Neural cell (in vitro differentiated cells): ENCODE measurements around the gene TBC1D14. TPM values are rescaled to one million over a fixed set of nuclear protein-coding genes. Genes with fewer than 3 reads are reported as not detected.

ENCODE experiments used
- H2AFZ ChIP-seq: fragments of 200-600, 300-800 bp; sonication (generic), shearing (Covaris generic); 2 replicates; pipeline ENCODE4 v1.6.0; 2014; ENCODE audit warnings: low read depth, mild to moderate bottlenecking, antibody characterized with exemption, low read length, moderate library complexity
- H3F3A ChIP-seq: fragments of 200-600 bp; shearing (Covaris generic); 2 replicates; pipeline ENCODE4 v1.6.1; 2016; ENCODE audit warnings: mild to moderate bottlenecking, moderate library complexity, mixed read lengths, antibody characterized with exemption, low read length; ENCODE audit not compliant: insufficient read depth, poor library complexity, severe bottlenecking
- H3K27ac ChIP-seq: fragments of 200-600, 300-800 bp; sonication (generic), shearing (Covaris generic); 2 replicates; pipeline ENCODE4 v1.5.1; 2014; ENCODE audit warnings: mild to moderate bottlenecking, low read length, moderate library complexity
- H3K27me3 ChIP-seq: fragments of 300-800, 200-600 bp; sonication (generic), shearing (Covaris generic); 2 replicates; pipeline ENCODE4 v1.6.0; 2014; ENCODE audit warnings: mild to moderate bottlenecking, low read depth, low read length, moderate library complexity; ENCODE audit not compliant: insufficient read depth
- H3K36me3 ChIP-seq: fragments of 300-800, 200-600 bp; sonication (generic), shearing (Covaris generic); 2 replicates; pipeline ENCODE4 v1.5.1; 2014; ENCODE audit warnings: mild to moderate bottlenecking, antibody characterized with exemption, low read length, moderate library complexity; ENCODE audit not compliant: insufficient read depth
- H3K4me2 ChIP-seq: fragments of 300-800, 200-600 bp; sonication (generic), shearing (Covaris generic); 2 replicates; pipeline ENCODE4 v1.6.0; 2014; ENCODE audit warnings: mild to moderate bottlenecking, low read length
- H3K4me3 ChIP-seq: fragments of 300-800, 200-600 bp; sonication (generic), shearing (Covaris generic); 2 replicates; pipeline ENCODE4 v1.5.1; 2014; ENCODE audit warnings: mild to moderate bottlenecking, low read length, moderate library complexity
- H3K79me2 ChIP-seq: fragments of 200-600 bp; shearing (Covaris generic); replicated peaks from 2 replicates; pipeline ENCODE4 v1.6.0; 2014; ENCODE audit warnings: mild to moderate bottlenecking, low read length, moderate library complexity; ENCODE audit not compliant: insufficient read depth
- H3K9ac ChIP-seq: fragments of 300-800, 200-600 bp; sonication (generic), shearing (Covaris generic); 2 replicates; pipeline ENCODE4 v1.6.1; 2016; ENCODE audit warnings: mild to moderate bottlenecking, low read length, mixed read lengths
- H3K9me2 ChIP-seq: fragments of 200-600 bp; shearing (Covaris generic); 2 replicates; pipeline ENCODE4 v1.6.1; 2016; ENCODE audit warnings: mild to moderate bottlenecking, low read length, mixed read lengths; ENCODE audit not compliant: insufficient read depth
- H3K9me3 ChIP-seq: fragments of 200-600, 300-800 bp; sonication (generic), shearing (Covaris generic); 2 replicates; pipeline ENCODE4 v1.6.1; 2016; ENCODE audit warnings: mild to moderate bottlenecking, mixed run types, low read length, moderate library complexity, mixed read lengths
- H4K20me1 ChIP-seq: fragments of 200-600 bp; shearing (Covaris generic); 2 replicates; pipeline ENCODE4 v1.6.1; 2016; ENCODE audit warnings: mild to moderate bottlenecking, mixed run types; ENCODE audit not compliant: insufficient read depth
- EP300 ChIP-seq: fragments of 450-650 bp; conservative IDR thresholded peaks from 2 replicates; pipeline ENCODE4 v1.6.1; 2014; ENCODE audit warnings: antibody characterized with exemption, mild to moderate bottlenecking, moderate library complexity; ENCODE audit not compliant: poor library complexity, severe bottlenecking
- EZH2 ChIP-seq: fragments of 200-600, 300-800 bp; shearing (Covaris generic), sonication (generic); IDR thresholded peaks from 2 replicates; pipeline ENCODE4 v1.6.1; 2014; ENCODE audit warnings: antibody characterized with exemption, low read length, borderline replicate concordance, mild to moderate bottlenecking; ENCODE audit not compliant: insufficient read depth, poor library complexity, severe bottlenecking
- MXI1 ChIP-seq: fragments of 450-650 bp; conservative IDR thresholded peaks from 2 replicates; pipeline ENCODE4 v1.6.1; 2014; ENCODE audit warnings: antibody characterized with exemption, mild to moderate bottlenecking; ENCODE audit not compliant: poor library complexity, severe bottlenecking
- POLR2AphosphoS5 ChIP-seq: IDR thresholded peaks from 2 replicates; pipeline ENCODE4 v1.6.1; 2012
- RAD21 ChIP-seq: fragments of 450-650 bp; conservative IDR thresholded peaks from 2 replicates; pipeline ENCODE4 v1.6.1; 2014; ENCODE audit warnings: antibody characterized with exemption, mild to moderate bottlenecking, moderate library complexity
- REST ChIP-seq: IDR thresholded peaks from 2 replicates; pipeline ENCODE4 v1.6.1; 2012; ENCODE audit warnings: borderline replicate concordance
- SMC3 ChIP-seq: fragments of 450-650 bp; conservative IDR thresholded peaks from 2 replicates; pipeline ENCODE4 v1.6.1; 2014; ENCODE audit warnings: antibody characterized with exemption, mild to moderate bottlenecking, moderate library complexity; ENCODE audit not compliant: poor library complexity
- TAF1 ChIP-seq: IDR thresholded peaks from 2 replicates; pipeline ENCODE4 v1.6.1; 2012; ENCODE audit warnings: low read depth
- polyA plus RNA-seq: library from polyadenylated mRNA; depleted of rRNA; stranded (reverse); fragments of >200 nt; gene quantifications from 2 replicates; pipeline ENCODE4 v1.2.3, GENCODE V29; 2014
- TF ChIP-seq, protein P1 (sequence below): fragments of 450-650 bp; IDR thresholded peaks from 2 replicates; pipeline ENCODE4 v1.5.1; 2014; ENCODE audit warnings: antibody characterized with exemption, mild to moderate bottlenecking, moderate library complexity; ENCODE audit not compliant: poor library complexity, severe bottlenecking

Gene TBC1D14
- polyA plus RNA-seq, 1 donor from 2014 or later: 125 TPM

- Histone ChIP-seq H3K9ac (no peak overlapping the region), H3K27ac (no peak overlapping the region), H3K4me3 (no peak overlapping the region), H3K9me2 (no peaks in the 10 kb centered on the region), H3K4me2 (no peak overlapping the region), H3K27me3 (no peaks in the 10 kb centered on the region), H3K9me3 (no peaks in the 10 kb centered on the region), H2AFZ (no peak overlapping the region), H4K20me1 (no peaks in the 10 kb centered on the region), H3F3A (no peaks in the 10 kb centered on the region), H3K79me2 (no peaks in the 10 kb centered on the region), H3K36me3 (peaks cover 5% of the 10 kb centered on the region)
- TF ChIP-seq, protein P1, sequence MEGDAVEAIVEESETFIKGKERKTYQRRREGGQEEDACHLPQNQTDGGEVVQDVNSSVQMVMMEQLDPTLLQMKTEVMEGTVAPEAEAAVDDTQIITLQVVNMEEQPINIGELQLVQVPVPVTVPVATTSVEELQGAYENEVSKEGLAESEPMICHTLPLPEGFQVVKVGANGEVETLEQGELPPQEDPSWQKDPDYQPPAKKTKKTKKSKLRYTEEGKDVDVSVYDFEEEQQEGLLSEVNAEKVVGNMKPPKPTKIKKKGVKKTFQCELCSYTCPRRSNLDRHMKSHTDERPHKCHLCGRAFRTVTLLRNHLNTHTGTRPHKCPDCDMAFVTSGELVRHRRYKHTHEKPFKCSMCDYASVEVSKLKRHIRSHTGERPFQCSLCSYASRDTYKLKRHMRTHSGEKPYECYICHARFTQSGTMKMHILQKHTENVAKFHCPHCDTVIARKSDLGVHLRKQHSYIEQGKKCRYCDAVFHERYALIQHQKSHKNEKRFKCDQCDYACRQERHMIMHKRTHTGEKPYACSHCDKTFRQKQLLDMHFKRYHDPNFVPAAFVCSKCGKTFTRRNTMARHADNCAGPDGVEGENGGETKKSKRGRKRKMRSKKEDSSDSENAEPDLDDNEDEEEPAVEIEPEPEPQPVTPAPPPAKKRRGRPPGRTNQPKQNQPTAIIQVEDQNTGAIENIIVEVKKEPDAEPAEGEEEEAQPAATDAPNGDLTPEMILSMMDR: no peak
- TF ChIP-seq REST: no peak
- TF ChIP-seq MXI1: no peak
- no peak for TF ChIP-seq SMC3
- TF ChIP-seq RAD21: no peak
- TF ChIP-seq POLR2AphosphoS5: no peak
- no peak for TF ChIP-seq EZH2
- no peak for TF ChIP-seq EP300
- TF ChIP-seq TAF1: no peak
These were observed 21.0 kb upstream of the TBC1D14 start for GRCh38 chr4:6888506-6889071.

DNA sequence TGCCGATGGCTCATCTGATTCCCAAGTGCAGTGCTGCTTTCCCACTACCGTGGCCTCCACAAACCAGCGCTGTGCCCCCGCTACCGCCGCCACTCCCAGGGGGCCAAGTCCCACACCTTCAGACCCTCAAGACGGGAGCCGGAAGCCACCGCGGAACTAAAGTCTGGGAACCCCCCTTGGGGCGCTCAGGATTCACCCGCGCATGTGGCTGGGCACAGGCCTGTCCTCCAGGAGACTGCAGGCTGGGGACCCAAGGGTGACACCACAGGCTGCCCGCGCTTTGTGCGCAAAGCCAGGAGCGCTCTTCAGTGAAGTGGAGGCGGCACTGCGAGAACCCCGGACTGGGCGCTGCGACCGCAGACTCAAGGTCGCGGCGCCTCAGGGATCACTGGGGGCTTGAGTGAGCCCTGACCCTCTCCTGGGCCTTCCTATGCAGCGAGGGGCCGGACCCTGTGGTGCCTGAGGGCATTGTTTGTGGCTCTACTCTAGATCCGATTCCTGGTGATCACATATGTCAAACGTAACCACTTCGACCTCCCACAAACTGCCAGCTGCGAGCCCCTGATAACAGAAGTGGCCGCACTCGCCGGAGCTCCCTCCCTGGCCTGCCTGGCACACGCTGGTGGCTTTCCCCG is 20.4 kb upstream of the TBC1D14 start:
- H3F3A ChIP-seq: no peaks in the 10 kb centered on the region
- no peaks in the 10 kb centered on the region for H4K20me1 ChIP-seq
- H2AFZ ChIP-seq: no peak overlapping the region
- no peak overlapping the region for H3K4me3 ChIP-seq
- H3K36me3 ChIP-seq: peaks cover 5% of the 10 kb centered on the region
- no peaks in the 10 kb centered on the region for H3K79me2 ChIP-seq
- no peak overlapping the region for H3K4me2 ChIP-seq
- H3K9me3 ChIP-seq: no peaks in the 10 kb centered on the region
- no peak for TF ChIP-seq SMC3
- no peak for TF ChIP-seq POLR2AphosphoS5
- TF ChIP-seq, protein P1: no peak
- TF ChIP-seq TAF1: no peak
- TF ChIP-seq EP300: no peak
- no peak for TF ChIP-seq RAD21
- no peak for TF ChIP-seq REST
- TF ChIP-seq EZH2: no peak
- no peak for TF ChIP-seq MXI1
- H3K9ac ChIP-seq: no peak overlapping the region
- H3K9me2 ChIP-seq: no peaks in the 10 kb centered on the region
- H3K27ac ChIP-seq: no peak overlapping the region
- H3K27me3 ChIP-seq: no peaks in the 10 kb centered on the region
